NCI-H2081 treated with DMSO at 0.1 percent for 48 hours (cell line): ENCODE measurements around the gene CENPE.

Experiments used
- DNase-seq: peaks from one replicate; lab custom pipeline; 2025; lab: John Stamatoyannopoulos, UW

The CENPE gene

GRCh38 chr4:103076747-103077347, 121.3 kb downstream of the CENPE start, which contains the start of gene SLC9B2:
SLC9B2 (minus strand) TSS chr4:103076761; CDS start chr4:103067550, 9,211 bp downstream.
- DNase-seq, result peak; percentile 9

- no peak for DNase-seq
Observed at GRCh38 chr4:103075894-103076746, 122.0 kb downstream of the CENPE start.

- no peak for DNase-seq
Observed at GRCh38 chr4:103075435-103075893, 122.7 kb downstream of the CENPE start.

GRCh38 chr4:103074744-103075434, 123.3 kb downstream of the CENPE start:
- no peak for DNase-seq

GRCh38 chr4:103073792-103074438, 124.2 kb downstream of the CENPE start:
- no peak for DNase-seq

- no peak for DNase-seq
Observed at GRCh38 chr4:103067841-103068547, 130.1 kb downstream of the CENPE start.

GRCh38 chr4:103060453-103061148, 137.5 kb downstream of the CENPE start:
- DNase-seq, result no peak
